ENCODE measurements around the gene SLC15A2.
"Not testable (repeated sequence)": the region's sequence is repeated elsewhere in the genome, so short reads cannot be mapped to it uniquely, and the experiment has no call there.

SLC15A2 gene, protein sequence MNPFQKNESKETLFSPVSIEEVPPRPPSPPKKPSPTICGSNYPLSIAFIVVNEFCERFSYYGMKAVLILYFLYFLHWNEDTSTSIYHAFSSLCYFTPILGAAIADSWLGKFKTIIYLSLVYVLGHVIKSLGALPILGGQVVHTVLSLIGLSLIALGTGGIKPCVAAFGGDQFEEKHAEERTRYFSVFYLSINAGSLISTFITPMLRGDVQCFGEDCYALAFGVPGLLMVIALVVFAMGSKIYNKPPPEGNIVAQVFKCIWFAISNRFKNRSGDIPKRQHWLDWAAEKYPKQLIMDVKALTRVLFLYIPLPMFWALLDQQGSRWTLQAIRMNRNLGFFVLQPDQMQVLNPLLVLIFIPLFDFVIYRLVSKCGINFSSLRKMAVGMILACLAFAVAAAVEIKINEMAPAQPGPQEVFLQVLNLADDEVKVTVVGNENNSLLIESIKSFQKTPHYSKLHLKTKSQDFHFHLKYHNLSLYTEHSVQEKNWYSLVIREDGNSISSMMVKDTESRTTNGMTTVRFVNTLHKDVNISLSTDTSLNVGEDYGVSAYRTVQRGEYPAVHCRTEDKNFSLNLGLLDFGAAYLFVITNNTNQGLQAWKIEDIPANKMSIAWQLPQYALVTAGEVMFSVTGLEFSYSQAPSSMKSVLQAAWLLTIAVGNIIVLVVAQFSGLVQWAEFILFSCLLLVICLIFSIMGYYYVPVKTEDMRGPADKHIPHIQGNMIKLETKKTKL

DNA sequence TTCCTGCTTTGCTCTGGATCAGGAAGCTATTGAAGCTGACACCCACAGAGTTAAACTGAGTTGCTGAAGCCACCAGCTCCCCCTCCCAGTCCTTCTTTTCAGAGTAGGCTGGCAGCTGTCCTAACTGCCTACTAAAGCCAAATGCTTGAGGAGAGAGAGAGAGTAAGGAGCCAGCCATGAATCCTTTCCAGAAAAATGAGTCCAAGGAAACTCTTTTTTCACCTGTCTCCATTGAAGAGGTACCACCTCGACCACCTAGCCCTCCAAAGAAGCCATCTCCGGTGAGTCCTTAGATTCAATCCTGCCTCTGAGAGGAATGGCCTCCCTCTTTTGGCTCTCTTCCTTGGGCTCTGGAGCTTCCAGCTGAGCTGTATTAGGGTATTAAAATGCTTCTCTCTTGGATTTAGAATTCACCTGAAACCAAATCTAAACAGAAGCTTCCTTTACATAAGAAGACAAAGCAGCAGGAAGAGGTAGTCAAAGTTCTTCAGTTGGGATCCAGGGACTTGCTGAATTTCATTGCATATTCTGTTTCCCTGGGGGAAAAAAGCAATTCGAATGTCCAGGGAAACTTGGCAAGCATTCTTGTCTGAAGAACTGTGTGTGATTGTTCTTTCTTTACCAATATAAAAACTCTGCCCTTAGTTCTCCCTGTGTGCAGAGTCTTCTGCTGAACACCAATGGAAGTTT is at the start of gene SLC15A2:
Gene SLC15A2, plus strand, starts transcription at position 101 of the 690 bp plus-strand sequence. Its CDS starts 76 bp downstream, at position 177.
- DNase-seq: no peak

DNA sequence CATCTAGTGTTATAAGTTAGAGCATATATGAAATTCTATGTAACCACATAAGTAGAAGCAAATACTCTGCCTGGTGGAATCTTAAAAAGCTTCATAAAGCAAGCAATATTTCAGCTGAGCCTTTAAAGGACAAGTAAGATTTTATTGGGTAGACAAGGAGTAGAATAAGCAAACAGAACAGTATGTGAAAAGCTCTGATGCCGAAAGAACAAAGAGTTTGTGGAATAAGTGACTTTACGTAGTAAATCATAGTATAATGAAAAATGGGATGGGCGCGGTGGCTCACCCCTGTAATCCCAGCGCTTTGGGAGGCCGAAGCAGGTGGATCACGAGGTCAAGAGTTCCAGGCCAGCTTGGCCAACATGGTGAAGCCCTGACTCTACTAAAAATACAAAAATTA is 49.3 kb upstream of the SLC15A2 start:
- no peak for DNase-seq

DNA sequence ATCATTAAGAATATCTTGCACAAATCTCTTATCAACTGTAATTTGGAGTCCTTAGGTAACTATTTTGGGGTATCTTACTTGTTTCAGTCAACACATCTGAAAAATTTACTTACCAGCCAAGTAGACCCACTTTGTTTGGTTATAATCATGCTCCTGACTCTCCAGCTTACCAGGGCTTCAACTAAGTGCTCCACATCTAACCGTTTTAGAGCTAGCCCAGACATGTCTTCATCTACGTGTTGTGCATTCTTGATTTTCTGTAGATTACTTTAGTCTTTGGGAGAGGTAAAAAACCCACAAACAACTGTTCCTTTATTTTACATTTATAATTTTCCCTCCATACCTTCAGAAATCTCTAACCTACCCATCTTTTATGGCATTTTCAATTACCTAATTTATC is 41.9 kb upstream of the SLC15A2 start:
- no peak for DNase-seq

DNA sequence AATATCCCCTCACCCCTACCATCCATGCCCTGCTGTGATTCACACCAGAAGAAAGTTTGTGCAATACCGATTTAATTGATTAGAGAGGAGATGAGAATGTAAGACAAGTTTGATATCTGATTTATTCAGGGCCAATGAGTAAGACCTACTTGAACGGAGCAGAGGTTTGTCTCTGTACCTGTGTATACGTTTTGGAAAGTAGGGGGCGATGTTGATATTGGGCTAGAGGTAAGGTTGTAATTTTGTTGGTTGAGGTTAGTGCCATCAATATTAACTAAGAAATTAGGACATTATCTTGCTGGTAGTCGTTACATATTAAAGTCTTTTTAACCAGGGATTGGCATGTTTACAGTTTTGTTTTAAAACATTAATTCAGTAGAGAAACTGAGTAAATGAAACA is 38.6 kb upstream of the SLC15A2 start:
- no peak for DNase-seq

DNA sequence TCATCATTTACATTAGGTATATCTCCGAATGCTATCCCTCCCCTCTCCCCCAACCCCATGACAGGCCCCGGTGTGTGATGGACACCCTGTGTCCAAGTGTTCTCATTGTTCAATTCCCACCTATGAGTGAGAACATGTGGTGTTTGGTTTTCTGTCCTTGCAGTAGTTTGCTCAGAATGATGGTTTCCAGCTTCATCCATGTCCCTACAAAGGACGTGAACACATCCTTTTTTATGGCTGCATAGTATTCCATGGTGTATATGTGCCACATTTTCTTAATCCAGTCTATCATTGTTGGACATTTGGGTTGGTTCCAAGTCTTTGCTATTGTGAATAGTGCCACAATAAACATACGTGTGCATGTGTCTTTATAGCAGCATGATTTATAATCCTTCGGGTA is 36.4 kb upstream of the SLC15A2 start:
- DNase-seq: not testable (repeated sequence)

DNA sequence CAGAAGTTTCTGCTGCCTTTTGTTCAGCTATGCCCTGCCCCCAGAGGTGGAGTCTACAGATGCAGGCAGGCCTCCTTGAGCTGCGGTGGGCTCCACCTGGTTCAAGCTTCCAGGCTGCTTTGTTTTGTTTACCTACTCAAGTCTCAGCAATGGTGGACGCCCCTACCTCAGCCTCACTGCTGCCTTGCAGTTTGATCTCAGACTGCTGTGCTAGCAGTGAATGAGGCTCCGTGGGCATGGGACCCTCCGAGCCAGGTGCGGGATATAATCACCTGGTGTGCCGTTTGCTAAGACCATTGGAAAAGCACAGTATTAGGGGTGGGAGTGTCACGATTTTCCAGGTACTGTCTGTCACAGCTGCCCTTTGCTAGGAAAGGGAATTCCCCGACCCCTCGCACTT is 31.0 kb upstream of the SLC15A2 start:
- DNase-seq: not testable (repeated sequence)

DNA sequence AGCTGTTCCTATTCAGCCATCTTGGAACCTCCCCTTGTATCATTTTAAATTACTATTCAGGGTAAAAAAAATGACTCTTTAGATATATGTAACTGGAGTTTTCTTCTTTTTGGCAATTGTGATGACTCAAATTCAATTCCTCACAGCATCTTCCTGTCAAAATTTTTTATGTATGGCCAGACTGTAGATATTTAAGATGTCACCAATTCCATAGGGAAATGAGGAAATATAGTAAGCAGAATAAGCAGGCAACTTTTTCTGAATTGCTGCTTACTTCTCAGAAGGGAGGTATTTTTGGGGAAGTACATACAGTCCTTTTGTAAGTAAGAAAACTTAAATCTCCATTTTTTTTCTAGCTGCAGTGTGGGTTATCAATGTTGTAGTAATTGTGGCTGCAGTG is 30.4 kb upstream of the SLC15A2 start:
- DNase-seq: no peak

DNA sequence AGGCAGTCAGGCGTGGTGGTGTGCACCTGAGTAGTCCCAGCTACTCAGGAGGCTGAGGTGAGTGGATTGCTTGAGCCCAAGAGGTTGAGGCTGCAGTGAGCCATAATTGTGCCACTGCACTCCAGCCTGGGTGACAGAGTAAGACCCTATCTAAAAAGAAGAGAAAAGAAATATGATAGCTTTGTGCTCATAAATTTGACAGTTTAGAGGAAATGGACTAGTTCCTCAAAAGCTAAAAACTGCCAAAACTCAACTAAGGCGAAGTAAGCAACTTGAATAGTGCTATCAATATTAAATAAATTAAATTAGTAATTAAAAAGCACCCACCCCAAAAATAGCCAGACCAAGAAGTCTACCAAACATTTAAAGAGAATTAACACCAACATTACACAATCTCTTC is 24.5 kb upstream of the SLC15A2 start:
- no peak for DNase-seq

DNA sequence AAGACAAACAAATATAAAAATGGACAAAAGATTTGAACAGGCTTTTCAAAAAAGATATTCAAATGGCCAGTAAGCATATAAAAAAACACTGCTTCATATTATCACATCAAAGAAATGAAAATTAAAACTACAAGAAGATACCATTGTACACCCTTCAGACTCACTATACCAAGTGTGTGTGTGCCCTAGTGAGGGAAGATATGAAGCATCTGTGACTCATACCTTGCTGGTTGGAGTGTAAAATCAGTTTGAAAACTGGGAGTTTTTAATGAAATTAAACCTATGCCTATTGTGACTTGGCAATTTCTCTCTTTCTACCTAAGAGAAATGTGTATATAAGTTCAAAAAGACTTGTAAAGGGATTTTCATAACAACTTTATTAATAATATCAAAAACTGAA is 23.5 kb upstream of the SLC15A2 start:
- DNase-seq: no peak

DNA sequence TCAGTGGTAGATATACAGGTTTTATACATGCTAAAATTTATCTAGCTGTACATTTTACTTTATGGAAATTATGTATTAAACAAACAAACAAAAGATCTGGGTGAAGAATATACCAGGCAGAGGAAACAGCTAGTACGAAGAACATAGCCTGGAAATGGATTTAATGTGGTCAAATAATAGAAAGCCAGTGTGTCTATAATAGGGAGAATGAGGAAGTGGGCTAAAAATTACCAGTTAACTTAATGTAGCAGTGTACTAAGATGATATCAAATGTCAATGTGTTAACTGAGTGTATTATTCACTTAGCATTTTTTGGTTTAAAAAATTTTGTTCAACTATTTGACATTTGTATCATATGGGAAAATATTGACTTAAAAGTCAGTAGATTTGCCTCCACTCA is 22.8 kb upstream of the SLC15A2 start:
- no peak for DNase-seq

DNA sequence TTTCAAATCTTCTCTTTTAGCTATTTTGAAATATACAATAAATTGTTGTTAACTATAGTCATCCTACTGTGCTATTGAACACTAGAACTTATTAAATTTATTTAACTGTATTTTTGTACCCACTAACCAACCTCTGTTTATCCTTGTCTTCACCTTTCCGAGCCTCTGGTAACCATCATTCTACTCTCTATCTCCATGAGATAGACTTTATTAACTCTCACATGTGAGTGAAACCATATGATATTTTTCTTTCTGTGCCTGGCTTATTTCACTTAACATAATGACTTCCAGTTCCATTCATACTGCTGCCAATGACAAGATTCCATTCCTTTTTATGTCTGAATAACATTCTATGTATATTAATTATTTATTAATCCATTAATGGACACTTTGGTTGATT is 15.8 kb upstream of the SLC15A2 start:
- DNase-seq: no peak

DNA sequence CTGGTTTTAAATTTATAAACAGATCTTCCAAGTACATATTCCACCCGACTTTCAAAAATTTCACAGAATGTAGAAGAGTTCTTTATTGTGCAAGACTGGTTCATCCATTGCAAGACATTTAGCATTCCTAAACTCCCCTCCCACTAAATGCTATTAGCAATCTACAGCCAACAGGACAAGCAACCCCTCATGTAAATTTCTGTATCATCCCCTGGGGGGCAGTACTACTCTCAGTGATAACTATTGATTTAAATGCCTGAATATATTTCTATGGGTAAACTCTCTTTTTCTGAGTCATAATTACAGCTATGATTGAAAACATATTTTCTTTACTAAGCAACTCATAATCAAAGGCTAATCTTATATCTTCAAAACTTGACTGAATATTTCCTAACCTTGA is 10.7 kb upstream of the SLC15A2 start:
- DNase-seq: no peak

DNA sequence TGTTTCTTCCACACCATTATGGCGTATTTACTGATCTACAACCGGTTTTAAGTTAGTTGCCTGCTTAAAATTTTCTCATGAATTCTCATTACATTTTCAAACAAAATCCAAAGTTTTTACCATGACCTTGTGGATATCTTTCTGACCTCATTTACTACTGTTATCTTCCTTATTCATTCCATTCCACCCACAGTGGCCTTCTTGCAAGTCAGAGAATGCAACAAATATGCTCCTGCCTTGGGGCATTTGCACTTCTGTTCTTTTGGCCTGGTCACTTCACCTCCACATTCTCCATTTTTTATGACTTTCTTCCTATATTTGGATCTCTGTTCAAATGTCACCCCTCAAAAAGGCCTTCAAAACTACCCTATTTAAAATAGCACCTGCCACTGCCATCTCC is 8.8 kb upstream of the SLC15A2 start:
- no peak for DNase-seq

DNA sequence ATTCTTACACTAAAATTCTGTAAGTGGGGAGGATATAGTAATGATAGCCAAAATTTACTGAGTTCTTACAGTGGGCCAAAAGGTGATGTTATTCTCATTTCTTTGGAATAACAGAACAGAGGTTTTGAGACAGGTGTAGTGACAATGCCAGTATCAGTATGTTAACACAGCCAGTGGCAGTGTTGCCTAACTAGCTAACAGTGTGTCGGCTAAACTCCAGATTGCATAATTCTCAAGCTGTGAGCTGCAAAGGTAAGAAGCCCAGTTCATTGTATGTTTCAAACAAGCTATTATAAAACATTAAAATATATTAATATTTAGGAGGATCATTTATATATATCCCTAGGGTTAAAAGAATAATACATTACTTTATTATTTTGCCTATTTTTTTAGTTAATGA is 920 bp downstream of the SLC15A2 start:
- DNase-seq: no peak

DNA sequence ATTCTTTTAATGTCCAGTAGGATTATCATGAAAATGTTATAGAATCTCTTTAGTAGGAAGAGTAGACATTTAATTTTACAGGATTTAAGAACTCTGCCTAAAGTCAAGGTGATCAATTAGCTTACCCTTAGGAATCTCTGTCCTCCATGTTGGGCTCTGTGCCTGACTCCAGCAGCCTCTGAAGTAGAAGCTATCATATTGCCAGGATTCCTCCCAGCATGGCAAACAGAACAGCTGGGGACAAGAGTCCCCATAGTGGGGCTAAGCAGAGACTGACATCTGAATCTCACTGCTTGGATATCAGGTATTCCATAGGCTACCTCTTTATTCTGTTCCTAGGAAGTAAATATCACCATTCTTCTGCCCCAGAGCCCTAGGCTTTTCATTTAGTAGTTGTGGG is 1.5 kb downstream of the SLC15A2 start:
- no peak for DNase-seq

DNA sequence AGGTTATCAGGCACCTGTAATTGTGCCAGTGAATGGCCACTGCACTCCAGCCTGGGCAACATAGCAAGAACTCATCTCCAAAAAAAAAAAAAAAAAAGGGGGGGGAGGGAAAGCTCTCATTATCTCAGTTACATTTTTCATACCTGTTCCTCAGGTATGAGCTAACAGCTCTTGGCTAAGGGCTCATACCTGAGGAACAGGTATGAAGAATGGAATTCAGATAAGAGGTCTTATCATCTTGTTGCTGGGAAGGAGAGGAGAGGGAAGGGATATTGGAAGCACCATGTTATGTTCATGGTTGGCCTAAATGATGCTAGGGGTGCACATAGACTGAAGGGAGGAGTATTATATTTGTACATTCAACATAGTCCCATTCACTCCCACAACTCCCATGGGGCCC is 2.6 kb downstream of the SLC15A2 start:
- DNase-seq: no peak

DNA sequence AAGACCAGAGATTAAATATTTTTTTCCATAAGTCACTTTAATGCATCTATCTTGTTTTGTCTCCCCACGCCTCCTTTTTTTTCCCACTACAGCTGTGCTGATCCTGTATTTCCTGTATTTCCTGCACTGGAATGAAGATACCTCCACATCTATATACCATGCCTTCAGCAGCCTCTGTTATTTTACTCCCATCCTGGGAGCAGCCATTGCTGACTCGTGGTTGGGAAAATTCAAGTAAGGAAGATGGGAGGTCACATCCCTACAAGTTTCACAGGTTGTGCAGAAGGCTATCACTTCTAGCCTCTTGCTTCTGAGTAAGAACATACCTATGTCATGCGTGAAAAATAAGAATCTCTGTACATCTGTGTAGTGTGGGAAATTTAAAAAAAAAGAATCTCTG is 3.1 kb downstream of the SLC15A2 start:
- DNase-seq: no peak

DNA sequence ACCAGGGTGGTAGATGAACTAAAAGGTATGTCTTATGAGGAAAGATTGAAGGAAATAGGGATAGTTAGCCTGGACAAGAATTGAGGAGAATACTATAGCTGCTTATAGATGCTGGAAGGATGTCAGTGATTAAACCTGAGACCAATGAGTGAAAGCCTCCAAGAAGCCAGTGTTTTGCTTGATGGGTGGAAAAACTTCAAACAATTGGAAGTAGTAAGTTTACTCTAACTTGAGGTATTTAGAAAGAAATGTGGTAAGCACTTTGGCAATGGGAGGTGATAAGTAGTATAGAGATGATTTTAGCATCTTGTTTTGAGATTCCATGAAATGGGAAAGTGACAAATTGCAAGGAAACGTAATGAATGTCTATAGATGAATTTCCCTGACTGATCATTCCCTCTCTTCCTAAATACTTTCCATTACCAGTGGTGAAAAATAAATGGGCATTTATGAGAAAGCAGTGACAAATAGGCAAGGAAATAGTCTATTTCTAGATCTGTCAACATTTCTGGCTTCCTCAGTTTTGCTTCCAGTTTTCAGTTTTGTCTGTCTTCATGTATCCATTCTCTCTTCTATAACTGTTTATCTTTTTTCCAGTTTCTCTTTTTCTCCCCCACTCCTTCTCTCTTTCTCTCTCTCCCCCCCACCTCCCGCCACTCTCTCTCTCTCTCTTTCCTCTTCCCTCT is 19.2 kb downstream of the SLC15A2 start:
- no peak for DNase-seq

DNA sequence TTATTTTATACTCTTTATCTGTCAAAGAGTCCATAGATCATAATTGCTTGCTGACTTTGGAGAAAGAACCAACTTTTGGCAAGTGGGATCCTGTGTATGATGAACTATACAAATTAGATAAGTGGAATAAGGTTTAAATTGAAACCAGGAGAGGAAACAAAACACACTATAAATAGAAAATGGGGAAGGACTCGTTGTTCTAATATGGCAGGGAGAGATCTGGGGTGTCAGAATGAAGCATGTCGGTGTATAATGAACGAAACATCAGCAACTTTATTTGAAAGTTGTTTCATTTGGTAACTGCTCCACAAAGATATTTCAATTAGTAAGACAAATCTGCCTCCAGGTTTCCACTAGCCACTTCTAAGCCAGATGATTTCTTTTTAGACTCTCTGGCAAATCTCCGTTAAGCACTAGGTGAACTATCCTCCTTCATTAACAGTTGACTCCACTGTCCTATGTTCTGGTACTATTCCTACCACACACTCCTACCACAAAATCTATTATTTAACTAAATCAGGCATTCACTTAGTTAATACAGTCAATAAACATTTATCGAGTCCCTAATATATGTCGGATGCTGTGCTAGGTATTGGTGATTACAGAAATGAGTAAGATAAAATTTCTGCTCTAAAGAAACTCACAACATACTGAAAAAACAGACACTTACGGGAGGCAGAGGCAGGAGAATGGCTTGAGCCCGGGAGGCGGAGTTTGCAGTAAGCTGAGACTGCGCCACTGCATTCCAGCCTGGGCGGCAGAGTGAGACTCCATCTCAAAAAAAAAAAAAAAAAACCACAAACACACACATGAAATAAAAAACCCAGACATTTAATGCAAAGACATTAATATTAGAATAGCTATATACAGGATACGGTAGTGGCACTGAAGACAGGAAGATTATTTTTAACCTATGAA is 20.1 kb downstream of the SLC15A2 start:
- DNase-seq: no peak

DNA sequence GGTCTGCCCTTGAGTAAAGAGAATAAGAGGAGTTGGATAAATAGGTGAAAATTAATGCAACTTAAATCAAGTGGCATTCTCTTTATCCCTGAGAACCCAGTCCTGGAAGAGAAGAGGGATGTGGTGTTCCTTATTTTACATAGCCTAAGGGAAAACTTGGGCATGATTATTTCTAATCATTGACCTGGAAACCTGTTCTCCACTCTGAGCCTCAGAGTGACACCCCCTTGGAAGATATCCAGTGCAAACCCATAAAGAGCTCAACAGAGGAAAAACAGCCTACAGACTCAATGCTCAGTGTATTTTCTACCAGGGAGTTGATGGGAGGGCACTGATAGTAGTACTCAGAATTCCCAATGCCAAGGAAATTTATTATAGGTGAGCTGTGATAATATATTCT is 22.0 kb downstream of the SLC15A2 start:
- no peak for DNase-seq

DNA sequence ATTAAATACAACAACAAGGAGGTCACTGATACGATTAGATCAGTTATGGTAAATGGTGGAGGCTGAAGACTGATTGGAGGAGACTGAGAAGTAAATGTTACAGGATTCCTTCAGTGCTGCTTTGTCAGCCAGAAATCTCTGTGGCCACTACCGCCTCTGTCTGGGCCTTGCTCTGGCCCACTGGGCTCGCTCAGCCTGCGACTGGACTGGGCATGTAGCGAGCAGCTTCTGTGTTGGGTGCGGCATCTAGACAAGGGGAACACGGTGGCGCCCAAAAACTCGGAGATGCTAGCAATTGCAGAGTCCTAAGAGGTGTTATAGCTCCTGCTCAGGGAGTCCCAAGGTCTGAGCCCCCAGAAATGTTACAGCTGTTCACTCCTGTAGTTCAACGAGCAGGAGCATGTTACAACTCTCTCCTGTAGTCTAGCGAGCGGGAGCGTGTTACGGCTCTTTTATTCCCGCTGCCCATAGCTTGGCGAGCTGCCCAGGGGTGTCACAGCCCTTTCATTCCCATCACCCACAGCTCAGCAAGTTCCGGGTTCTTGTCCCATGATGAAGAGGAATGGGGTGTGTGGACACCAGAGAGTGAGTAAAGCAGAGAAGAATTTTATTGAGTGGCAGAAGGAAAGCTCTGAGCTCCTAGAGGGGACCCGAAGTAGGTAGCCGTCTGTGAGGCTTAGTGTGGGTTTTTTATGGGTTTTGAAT is 24.7 kb downstream of the SLC15A2 start:
- no peak for DNase-seq

DNA sequence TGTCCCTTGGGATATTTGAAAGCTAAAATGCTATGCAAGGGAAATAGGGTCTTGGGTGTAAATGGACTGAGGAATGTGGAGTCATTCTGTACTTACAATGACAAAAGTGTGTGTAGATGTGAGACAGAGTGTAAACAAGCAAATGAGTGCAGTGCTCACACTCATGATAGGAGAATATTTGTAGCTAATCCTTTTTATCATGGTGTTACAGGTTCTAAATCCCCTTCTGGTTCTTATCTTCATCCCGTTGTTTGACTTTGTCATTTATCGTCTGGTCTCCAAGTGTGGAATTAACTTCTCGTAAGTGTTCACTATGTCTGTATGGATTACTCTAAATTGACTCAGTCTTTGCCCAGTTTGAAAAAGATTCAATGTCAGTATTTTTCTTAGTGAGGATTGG is 30.5 kb downstream of the SLC15A2 start:
- no peak for DNase-seq

Data from NCI-H1417 treated with DMSO at 0.1 percent for 48 hours (cell line).